ENCODE data around the gene B4GALNT4. TPM values are rescaled to one million over a fixed set of nuclear protein-coding genes. Genes with fewer than 3 reads are reported as not detected.
"Not testable (repeated sequence)": the region's sequence is repeated elsewhere in the genome, so short reads cannot be mapped to it uniquely, and the experiment has no call there.

Gene B4GALNT4
- total and polyA plus RNA-seq, 2 of the 13 experiments (the other 11 are each of a cell fraction or from before 2014, with no cell fraction given), result 30.5 to 50.1 TPM

DNA sequence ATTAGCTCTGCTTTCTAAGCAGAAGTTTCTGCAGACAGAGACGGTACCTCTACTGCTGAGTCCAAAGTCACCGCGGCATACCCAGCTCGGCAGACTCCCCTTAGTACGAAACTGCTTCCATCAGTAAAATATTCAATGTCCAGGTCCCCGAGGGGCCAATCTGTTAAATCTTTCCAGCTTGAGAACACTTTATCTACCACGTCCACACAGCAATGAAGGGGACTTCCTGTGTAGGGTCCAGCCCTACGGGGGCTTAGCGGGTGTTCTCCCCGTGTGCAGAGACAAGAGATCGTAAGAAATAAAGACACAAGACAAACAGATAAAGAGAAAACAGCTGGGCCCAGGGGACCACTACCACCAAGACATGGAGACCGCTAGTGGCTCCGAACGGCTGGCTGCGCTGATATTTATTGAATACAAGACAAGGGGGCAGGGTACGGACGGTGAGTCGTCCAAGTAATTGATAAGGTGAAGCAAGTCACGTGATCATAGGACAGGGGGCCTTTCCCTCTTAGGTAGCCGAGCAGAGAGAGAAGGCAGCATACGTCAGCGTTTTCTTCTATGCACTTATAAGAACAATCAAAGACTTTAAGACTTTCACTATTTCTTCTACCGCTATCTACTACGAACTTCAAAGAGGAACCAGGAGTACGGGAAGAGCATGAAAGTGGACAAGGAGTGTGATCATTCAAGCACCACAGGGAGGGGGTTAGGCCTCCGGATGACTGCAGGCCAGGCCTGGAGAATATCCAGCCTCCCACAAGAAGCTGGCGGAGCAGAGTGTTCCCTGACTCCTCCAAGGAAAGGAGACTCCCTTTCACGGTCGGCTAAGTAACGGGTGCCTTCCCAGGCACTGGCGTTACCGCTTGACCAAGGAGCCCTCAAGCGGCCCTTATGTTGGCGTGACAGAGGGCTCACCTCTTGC, 44.4 kb upstream of the B4GALNT4 start:
- peak overlapping the region; percentile 1 for H2AFZ ChIP-seq (ENCODE audit: low read length)
- CTCF ChIA-PET (ENCODE audit: low intra/inter-chr PET ratio, low total read pairs); H3K36me3 ChIP-seq (replicated peaks in 1 of 2; ENCODE audit: control insufficient read depth in 1 of 2, insufficient read depth in 2 of 2, low read length in 2 of 2); H3K9me3 ChIP-seq (ENCODE audit: low read length); H3K27ac ChIP-seq (ENCODE audit: extremely low read length, insufficient read depth, low read length); H3K79me2 ChIP-seq (ENCODE audit: insufficient read depth, low read length); H4K20me1 ChIP-seq (ENCODE audit: insufficient read depth, low read length); FAIRE-seq; BruUV-seq (replicated peaks); in situ Hi-C loops (cut with HindIII; ENCODE audit: extremely low pct_ligation_motif_present, low pct_unique_long_range_greater_than_20kb); H3K27me3 ChIP-seq (ENCODE audit: control insufficient read depth in 1 of 2, insufficient read depth in 2 of 2, low read length in 2 of 2); intact Hi-C loops (cut with micrococcal nuclease; ENCODE audit: unreplicated experiment); DNase-seq (ENCODE audit: low spot score); TF ChIP-seq USF2 (CRISPR knock-in tag; IDR thresholded peaks at IDR 0.05; ENCODE audit: borderline replicate concordance): not testable (repeated sequence)
- peak; percentile 19; the same call in 1 of the 3 replicates for ATAC-seq
- H3K4me1 ChIP-seq (ENCODE audit: insufficient read depth, low read length), result peaks cover 63% of the 10 kb centered on the region
- TF ChIP-seq RAD51 (IDR thresholded peaks at IDR 0.05; ENCODE audit: borderline replicate concordance) (peak; percentile 84), TFAP4 (IDR thresholded peaks at IDR 0.05; ENCODE audit: borderline replicate concordance, low read depth) (peak; percentile 15; the same call in 1 of the 2 replicates), USF2 (IDR thresholded peaks at IDR 0.05; ENCODE audit: low read depth, low read length) (peak; percentile 73)
- POLR2A ChIA-PET, result interaction anchor here (0.7 to 6.1 kb wide), 4 partner anchors 12 to 40 kb away, joined by 3 to 85 read pairs (median 4); no protein-coding TSS in a partner anchor
- peak overlapping the region; percentile 7 to 50 (median 36); a peak in 5 of 6 replicates for H3K4me3 ChIP-seq (replicated peaks in 1 of 3; ENCODE audit: insufficient read depth in 1 of 3, low read depth in 2 of 3, low read length in 3 of 3)
- 37% methylated on average over 26 of the region's 34 CpGs for WGBS (ENCODE audit: low lambda C conversion rate)
- peak overlapping the region; percentile 69 for H3K4me2 ChIP-seq (ENCODE audit: low read depth, low read length)
- H3K9ac ChIP-seq (ENCODE audit: insufficient read depth, low read depth, low read length), result peak overlapping the region; percentile 20; the same call in 1 of the 2 replicates
